Measurements from ENCODE around the gene DMRTC2. TPM values are rescaled to one million over a fixed set of nuclear protein-coding genes. Genes with fewer than 3 reads are reported as not detected.

Gene DMRTC2
- total RNA-seq, 1 experiment from 2014 or later, result not detected

- TF ChIP-seq, protein P1, sequence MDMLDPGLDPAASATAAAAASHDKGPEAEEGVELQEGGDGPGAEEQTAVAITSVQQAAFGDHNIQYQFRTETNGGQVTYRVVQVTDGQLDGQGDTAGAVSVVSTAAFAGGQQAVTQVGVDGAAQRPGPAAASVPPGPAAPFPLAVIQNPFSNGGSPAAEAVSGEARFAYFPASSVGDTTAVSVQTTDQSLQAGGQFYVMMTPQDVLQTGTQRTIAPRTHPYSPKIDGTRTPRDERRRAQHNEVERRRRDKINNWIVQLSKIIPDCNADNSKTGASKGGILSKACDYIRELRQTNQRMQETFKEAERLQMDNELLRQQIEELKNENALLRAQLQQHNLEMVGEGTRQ (CRISPR knock-in tag; IDR thresholded peaks at IDR 0.05), result no peak
- TF ChIP-seq FOXK1 (CRISPR knock-in tag; IDR thresholded peaks at IDR 0.05), result no peak
- TF ChIP-seq, protein P2, sequence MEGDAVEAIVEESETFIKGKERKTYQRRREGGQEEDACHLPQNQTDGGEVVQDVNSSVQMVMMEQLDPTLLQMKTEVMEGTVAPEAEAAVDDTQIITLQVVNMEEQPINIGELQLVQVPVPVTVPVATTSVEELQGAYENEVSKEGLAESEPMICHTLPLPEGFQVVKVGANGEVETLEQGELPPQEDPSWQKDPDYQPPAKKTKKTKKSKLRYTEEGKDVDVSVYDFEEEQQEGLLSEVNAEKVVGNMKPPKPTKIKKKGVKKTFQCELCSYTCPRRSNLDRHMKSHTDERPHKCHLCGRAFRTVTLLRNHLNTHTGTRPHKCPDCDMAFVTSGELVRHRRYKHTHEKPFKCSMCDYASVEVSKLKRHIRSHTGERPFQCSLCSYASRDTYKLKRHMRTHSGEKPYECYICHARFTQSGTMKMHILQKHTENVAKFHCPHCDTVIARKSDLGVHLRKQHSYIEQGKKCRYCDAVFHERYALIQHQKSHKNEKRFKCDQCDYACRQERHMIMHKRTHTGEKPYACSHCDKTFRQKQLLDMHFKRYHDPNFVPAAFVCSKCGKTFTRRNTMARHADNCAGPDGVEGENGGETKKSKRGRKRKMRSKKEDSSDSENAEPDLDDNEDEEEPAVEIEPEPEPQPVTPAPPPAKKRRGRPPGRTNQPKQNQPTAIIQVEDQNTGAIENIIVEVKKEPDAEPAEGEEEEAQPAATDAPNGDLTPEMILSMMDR (IDR thresholded peaks at IDR 0.05), result no peak
- no peak for TF ChIP-seq RELA (CRISPR knock-in tag; IDR thresholded peaks at IDR 0.05; ENCODE audit: borderline replicate concordance)
- TF ChIP-seq, protein P3, sequence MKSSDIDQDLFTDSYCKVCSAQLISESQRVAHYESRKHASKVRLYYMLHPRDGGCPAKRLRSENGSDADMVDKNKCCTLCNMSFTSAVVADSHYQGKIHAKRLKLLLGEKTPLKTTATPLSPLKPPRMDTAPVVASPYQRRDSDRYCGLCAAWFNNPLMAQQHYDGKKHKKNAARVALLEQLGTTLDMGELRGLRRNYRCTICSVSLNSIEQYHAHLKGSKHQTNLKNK (CRISPR knock-in tag; IDR thresholded peaks at IDR 0.05), result no peak
- TF ChIP-seq, protein P4, sequence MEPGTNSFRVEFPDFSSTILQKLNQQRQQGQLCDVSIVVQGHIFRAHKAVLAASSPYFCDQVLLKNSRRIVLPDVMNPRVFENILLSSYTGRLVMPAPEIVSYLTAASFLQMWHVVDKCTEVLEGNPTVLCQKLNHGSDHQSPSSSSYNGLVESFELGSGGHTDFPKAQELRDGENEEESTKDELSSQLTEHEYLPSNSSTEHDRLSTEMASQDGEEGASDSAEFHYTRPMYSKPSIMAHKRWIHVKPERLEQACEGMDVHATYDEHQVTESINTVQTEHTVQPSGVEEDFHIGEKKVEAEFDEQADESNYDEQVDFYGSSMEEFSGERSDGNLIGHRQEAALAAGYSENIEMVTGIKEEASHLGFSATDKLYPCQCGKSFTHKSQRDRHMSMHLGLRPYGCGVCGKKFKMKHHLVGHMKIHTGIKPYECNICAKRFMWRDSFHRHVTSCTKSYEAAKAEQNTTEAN (CRISPR knock-in tag; IDR thresholded peaks at IDR 0.05), result no peak
- TF ChIP-seq NFYB (CRISPR knock-in tag; conservative IDR thresholded peaks at IDR 0.05; ENCODE audit: low read depth), result no peak
- 0 out of 2 replicates have a peak, but pooled peaks have one; percentile 16 for TF ChIP-seq ZBTB21 (CRISPR knock-in tag; IDR thresholded peaks at IDR 0.05; ENCODE audit: borderline replicate concordance)
- TF ChIP-seq TEAD4 (CRISPR knock-in tag; IDR thresholded peaks at IDR 0.05), result no peak
- TF ChIP-seq NR2C2 (CRISPR knock-in tag; IDR thresholded peaks at IDR 0.05), result no peak
- TF ChIP-seq USF1 (CRISPR knock-in tag; IDR thresholded peaks at IDR 0.05), result no peak
- TF ChIP-seq PRRX2 (CRISPR knock-in tag; IDR thresholded peaks at IDR 0.05), result peak; percentile 88
- no peak for TF ChIP-seq TP53 (CRISPR knock-in tag; IDR thresholded peaks at IDR 0.05)
- TF ChIP-seq MXD4 (CRISPR knock-in tag; IDR thresholded peaks at IDR 0.05; ENCODE audit: borderline replicate concordance), result no peak
- no peak for TF ChIP-seq NFE2L1 (CRISPR knock-in tag; IDR thresholded peaks at IDR 0.05)
- 0 out of 2 replicates have a peak, but pooled peaks have one; percentile 29 for TF ChIP-seq NFATC4 (CRISPR knock-in tag; IDR thresholded peaks at IDR 0.05)
- TF ChIP-seq MYBL2 (CRISPR knock-in tag; IDR thresholded peaks at IDR 0.05), result no peak
- TF ChIP-seq RORB (CRISPR knock-in tag; IDR thresholded peaks at IDR 0.05), result no peak
- TF ChIP-seq, protein P5, sequence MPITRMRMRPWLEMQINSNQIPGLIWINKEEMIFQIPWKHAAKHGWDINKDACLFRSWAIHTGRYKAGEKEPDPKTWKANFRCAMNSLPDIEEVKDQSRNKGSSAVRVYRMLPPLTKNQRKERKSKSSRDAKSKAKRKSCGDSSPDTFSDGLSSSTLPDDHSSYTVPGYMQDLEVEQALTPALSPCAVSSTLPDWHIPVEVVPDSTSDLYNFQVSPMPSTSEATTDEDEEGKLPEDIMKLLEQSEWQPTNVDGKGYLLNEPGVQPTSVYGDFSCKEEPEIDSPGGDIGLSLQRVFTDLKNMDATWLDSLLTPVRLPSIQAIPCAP (CRISPR knock-in tag; IDR thresholded peaks at IDR 0.05), result no peak
- no peak for TF ChIP-seq JUN (CRISPR knock-in tag; IDR thresholded peaks at IDR 0.05)
- 0 out of 2 replicates have a peak, but pooled peaks have one; percentile 14 for TF ChIP-seq CREM (CRISPR knock-in tag; IDR thresholded peaks at IDR 0.05)
- TF ChIP-seq ARID4B (CRISPR knock-in tag; IDR thresholded peaks at IDR 0.05; ENCODE audit: borderline replicate concordance), result no peak
- TF ChIP-seq ZNF317 (CRISPR knock-in tag; IDR thresholded peaks at IDR 0.05; ENCODE audit: borderline replicate concordance, low read depth), result no peak
- no peak for TF ChIP-seq GABPB1 (CRISPR knock-in tag; IDR thresholded peaks at IDR 0.05)
- no peak for TF ChIP-seq TEAD1 (CRISPR knock-in tag; IDR thresholded peaks at IDR 0.05)
- no peak for TF ChIP-seq SOX15 (CRISPR knock-in tag; IDR thresholded peaks at IDR 0.05)
- TF ChIP-seq SP1 (CRISPR knock-in tag; conservative IDR thresholded peaks at IDR 0.05), result no peak
- TF ChIP-seq CBFB (CRISPR knock-in tag; IDR thresholded peaks at IDR 0.05; ENCODE audit: low read depth), result no peak
- TF ChIP-seq ELF4 (CRISPR knock-in tag; IDR thresholded peaks at IDR 0.05; ENCODE audit: low read depth), result no peak
- TF ChIP-seq ZNF263 (CRISPR knock-in tag; IDR thresholded peaks at IDR 0.05; ENCODE audit: low read depth), result no peak
- TF ChIP-seq GTF2I (CRISPR knock-in tag; conservative IDR thresholded peaks at IDR 0.05), result no peak
- no peak for TF ChIP-seq JAZF1 (CRISPR knock-in tag; IDR thresholded peaks at IDR 0.05)
These were observed 26.9 kb downstream of the DMRTC2 start (continued) for GRCh38 chr19:41871573-41872383.
